Neutrophil (primary cell): ENCODE data around the gene MAP3K6.

ENCODE experiments used
- H3K27ac ChIP-seq: fragments of 200-600 bp; sonication (generic); 2 replicates; pipeline ENCODE4 v1.5.1; 2016; ENCODE audit warnings: mild to moderate bottlenecking, moderate library complexity
- H3K27me3 ChIP-seq: fragments of 200-600 bp; sonication (generic); 2 replicates; pipeline ENCODE4 v1.6.0; 2016; ENCODE audit warnings: mild to moderate bottlenecking
- H3K36me3 ChIP-seq: fragments of 200-600 bp; sonication (generic); 2 replicates; pipeline ENCODE4 v1.5.1; 2017
- H3K4me1 ChIP-seq, 2 experiments: fragments of 200-600 bp in 1 of 2; sonication (generic) in 1 of 2; 1 replicate in 1 of 2; 2 replicates in 1 of 2; pipeline versions ENCODE4 v1.5.1 to v1.6.1; 2013 to 2016; ENCODE audit warnings: low read depth in 1 of 2, low read length in 1 of 2, mild to moderate bottlenecking in 1 of 2, moderate library complexity in 1 of 2; ENCODE audit not compliant: control insufficient read depth in 1 of 2, insufficient read depth in 1 of 2
- H3K4me3 ChIP-seq, 2 experiments: fragments of 200-600 bp in 1 of 2; sonication (generic) in 1 of 2; 1 replicate in 1 of 2; 2 replicates in 1 of 2; pipeline ENCODE4 v1.5.1; 2013 to 2016; ENCODE audit warnings: low read depth in 1 of 2, low read length in 1 of 2, mild to moderate bottlenecking in 1 of 2, moderate library complexity in 1 of 2
- H3K9me3 ChIP-seq: fragments of 200-600 bp; sonication (generic); 2 replicates; pipeline ENCODE4 v1.5.1; 2016
- TF ChIP-seq, protein P1 (sequence below): fragments of 200-600 bp; sonication (generic); IDR thresholded peaks from 2 replicates; pipeline ENCODE4 v1.5.1; 2016; ENCODE audit warnings: antibody characterized with exemption

The MAP3K6 gene

GRCh38 chr1:27358928-27359313 lies 7.8 kb downstream of the MAP3K6 start:
- Histone ChIP-seq H3K4me1 (peaks cover 29 to 40% of the 10 kb centered on the region in 2 experiments), H3K9me3 (no peaks in the 10 kb centered on the region), H3K4me3 (no peak overlapping the region), H3K36me3 (peaks cover 8% of the 10 kb centered on the region), H3K27ac (no peak overlapping the region), H3K27me3 (peaks cover 36% of the 10 kb centered on the region)
- TF ChIP-seq, protein P1, sequence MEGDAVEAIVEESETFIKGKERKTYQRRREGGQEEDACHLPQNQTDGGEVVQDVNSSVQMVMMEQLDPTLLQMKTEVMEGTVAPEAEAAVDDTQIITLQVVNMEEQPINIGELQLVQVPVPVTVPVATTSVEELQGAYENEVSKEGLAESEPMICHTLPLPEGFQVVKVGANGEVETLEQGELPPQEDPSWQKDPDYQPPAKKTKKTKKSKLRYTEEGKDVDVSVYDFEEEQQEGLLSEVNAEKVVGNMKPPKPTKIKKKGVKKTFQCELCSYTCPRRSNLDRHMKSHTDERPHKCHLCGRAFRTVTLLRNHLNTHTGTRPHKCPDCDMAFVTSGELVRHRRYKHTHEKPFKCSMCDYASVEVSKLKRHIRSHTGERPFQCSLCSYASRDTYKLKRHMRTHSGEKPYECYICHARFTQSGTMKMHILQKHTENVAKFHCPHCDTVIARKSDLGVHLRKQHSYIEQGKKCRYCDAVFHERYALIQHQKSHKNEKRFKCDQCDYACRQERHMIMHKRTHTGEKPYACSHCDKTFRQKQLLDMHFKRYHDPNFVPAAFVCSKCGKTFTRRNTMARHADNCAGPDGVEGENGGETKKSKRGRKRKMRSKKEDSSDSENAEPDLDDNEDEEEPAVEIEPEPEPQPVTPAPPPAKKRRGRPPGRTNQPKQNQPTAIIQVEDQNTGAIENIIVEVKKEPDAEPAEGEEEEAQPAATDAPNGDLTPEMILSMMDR, result no peak

GRCh38 chr1:27358038-27358927 lies 8.5 kb downstream of the MAP3K6 start:
- H3K27me3 ChIP-seq, result peaks cover 36% of the 10 kb centered on the region

GRCh38 chr1:27357281-27358037 lies 9.3 kb downstream of the MAP3K6 start:
- peaks cover 23% of the 10 kb centered on the region for H3K36me3 ChIP-seq
- H3K27ac ChIP-seq, result peak overlapping the region; percentile 73
- peaks cover 36% of the 10 kb centered on the region for H3K27me3 ChIP-seq
- H3K9me3 ChIP-seq, result no peaks in the 10 kb centered on the region
- TF ChIP-seq, protein P1, result peak; percentile 95
- peaks cover 29 to 40% of the 10 kb centered on the region in 2 experiments for H3K4me1 ChIP-seq
- H3K4me3 ChIP-seq, result peak overlapping the region; percentile 49 to 70

More at GRCh38 chr1:27358038-27358927, 8.5 kb downstream of the MAP3K6 start:
- TF ChIP-seq, protein P1, result no peak
- Histone ChIP-seq H3K36me3 (peaks cover 15% of the 10 kb centered on the region), H3K4me3 (peak overlapping the region in 1 of 2 experiments; percentile 70), H3K9me3 (no peaks in the 10 kb centered on the region), H3K4me1 (peaks cover 29 to 40% of the 10 kb centered on the region in 2 experiments), H3K27ac (peak overlapping the region; percentile 73)

DNA sequence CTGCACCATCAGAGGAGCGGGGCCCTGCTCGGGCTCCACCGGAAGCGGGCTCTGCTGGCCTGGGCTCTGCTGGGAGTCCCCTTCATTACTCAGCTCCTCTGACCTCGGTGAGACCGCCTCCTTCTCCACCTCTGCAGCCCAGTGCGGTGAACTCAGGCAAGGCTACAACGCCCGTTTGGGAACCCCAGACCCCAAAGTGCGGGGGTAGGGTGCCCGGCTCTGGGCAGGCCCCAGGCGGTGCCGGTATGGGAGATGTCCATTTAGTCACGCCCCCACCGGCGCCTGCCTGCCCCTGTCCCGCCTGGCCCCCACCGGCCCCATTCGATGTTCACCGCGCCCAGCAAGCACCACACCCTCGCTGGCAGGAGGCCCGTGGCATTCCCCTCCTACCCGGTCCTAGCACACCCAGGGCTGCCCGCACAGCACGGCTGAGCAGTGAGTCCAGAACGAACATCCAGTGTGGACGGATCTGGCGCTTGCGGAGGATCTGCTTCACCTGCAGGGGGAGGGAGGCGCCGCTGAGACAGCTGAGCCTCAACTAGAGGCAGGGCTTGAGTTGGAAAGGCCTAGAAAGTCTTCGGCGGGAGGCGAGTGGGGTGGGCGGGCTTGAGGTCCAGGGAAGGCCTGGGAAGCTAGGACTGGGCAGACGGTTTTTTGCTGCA lies 10.0 kb downstream of the MAP3K6 start:
- Histone ChIP-seq H3K4me3 (peak overlapping the region; percentile 49 to 70), H3K27ac (peak overlapping the region; percentile 73), H3K27me3 (peaks cover 34% of the 10 kb centered on the region), H3K4me1 (peaks cover 29 to 40% of the 10 kb centered on the region in 2 experiments), H3K36me3 (peaks cover 27% of the 10 kb centered on the region), H3K9me3 (no peaks in the 10 kb centered on the region)
- TF ChIP-seq, protein P1, result no peak

DNA sequence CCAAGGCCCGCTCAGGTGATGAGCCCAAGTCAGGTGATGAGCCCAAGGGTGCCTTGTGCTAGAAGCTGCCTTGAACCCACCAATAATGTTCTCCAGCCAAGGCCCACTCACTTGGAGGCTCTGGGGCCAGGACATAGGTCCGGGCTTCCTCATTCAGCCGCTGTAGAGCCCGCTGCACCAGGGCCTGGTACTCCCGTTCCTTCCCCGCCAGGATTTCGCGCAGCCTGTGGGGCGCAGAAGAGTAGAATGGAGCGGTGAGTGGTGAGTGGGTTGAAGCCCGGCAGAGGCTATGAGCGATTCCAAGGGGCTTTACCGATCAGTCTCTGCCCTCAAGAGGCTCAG lies 10.5 kb downstream of the MAP3K6 start:
- Histone ChIP-seq H3K27ac (peak overlapping the region; percentile 73), H3K27me3 (peaks cover 29% of the 10 kb centered on the region), H3K9me3 (no peaks in the 10 kb centered on the region), H3K4me3 (no peak overlapping the region), H3K4me1 (peaks cover 29 to 40% of the 10 kb centered on the region in 2 experiments), H3K36me3 (peaks cover 32% of the 10 kb centered on the region)
- TF ChIP-seq, protein P1, result no peak
